NCI-H524 (cell line): ENCODE results near the gene IL17C.

Experiments
- DNase-seq, 2 experiments: peaks; one replicate each; lab custom pipeline; 2025; lab: John Stamatoyannopoulos, UW

Gene IL17C

GRCh38 chr16:88685156-88686061 lies 47.0 kb downstream of the IL17C start:
- DNase-seq = peak in 1 of 2 experiments; percentile 44

GRCh38 chr16:88686062-88686438 lies 47.7 kb downstream of the IL17C start:
- DNase-seq = no peak

- DNase-seq = peak; percentile 37 to 76
Measured at GRCh38 chr16:88686439-88687253, 48.3 kb downstream of the IL17C start, which contains the start of gene SNAI3. Gene SNAI3, minus strand, starts transcription at chr16:88686507. Its CDS starts 101 bp downstream, at chr16:88686406.

GRCh38 chr16:88687254-88687576 lies 48.8 kb downstream of the IL17C start:
- no peak for DNase-seq

GRCh38 chr16:88687676-88688012 lies 49.3 kb downstream of the IL17C start:
- DNase-seq = no peak

- peak; percentile 14 to 58 for DNase-seq
Measured at GRCh38 chr16:88688013-88688778, 49.8 kb downstream of the IL17C start.
